PC-3 (cell line): ENCODE results near the gene TRAPPC10. TPM values are rescaled to one million over a fixed set of nuclear protein-coding genes. Genes with fewer than 3 reads are reported as not detected.

Experiments
- ATAC-seq: fragments of 200-7000 bp; cut with Tn5 transposase; 2 replicates; pipeline ENCODE4 v1.9.1; 2020; ENCODE audit warnings: mild to moderate bottlenecking, moderate library complexity
- BruUV-seq: library from RNA; stranded (reverse); fragments of 400-500 nt; replicated peaks from 2 replicates; lab custom pipeline; 2021; lab: Mats Ljungman, UMichigan
- CTCF ChIA-PET: fragments of 300-600 bp; sonication (Branson Sonifier 250); formaldehyde crosslinking; loops from one replicate; lab custom pipeline; 2022; ENCODE audit warnings: antibody characterized with exemption; lab: Charles Lee
- POLR2A ChIA-PET: fragments of 300-600 bp; sonication (Branson Sonifier 250); formaldehyde crosslinking; loops from one replicate; lab custom pipeline; 2022; ENCODE audit warnings: antibody characterized with exemption; ENCODE audit not compliant: unreplicated experiment; lab: Charles Lee
- DNase-seq: peaks from one replicate; pipeline ENCODE4 v3.0.0-alpha.2; 2015
- H2AFZ ChIP-seq: fragments of 300-600 bp; sonication (generic); 2 replicates; pipeline ENCODE4 v1.6.0; 2016; ENCODE audit warnings: antibody characterized with exemption, low read length
- H3F3A ChIP-seq: fragments of 300-600 bp; sonication (generic); one replicate; pipeline ENCODE4 v1.6.0; 2017; ENCODE audit warnings: antibody characterized with exemption, low read length, control low read depth, mild to moderate bottlenecking; ENCODE audit not compliant: unreplicated experiment
- H3K27ac ChIP-seq: fragments of 300-600 bp; sonication (generic); 2 replicates; pipeline ENCODE4 v1.5.1; 2016; ENCODE audit warnings: mild to moderate bottlenecking, low read length
- H3K27me3 ChIP-seq: fragments of 300-600 bp; sonication (generic); 2 replicates; pipeline ENCODE4 v1.6.1; 2016; ENCODE audit warnings: low read length, mixed read lengths
- H3K36me3 ChIP-seq: fragments of 300-600 bp; sonication (generic); 2 replicates; pipeline ENCODE4 v1.6.1; 2016; ENCODE audit warnings: low read depth, mixed run types, low read length, mixed read lengths
- H3K4me1 ChIP-seq: fragments of 300-600 bp; sonication (generic); 2 replicates; pipeline ENCODE4 v1.5.1; 2016; ENCODE audit warnings: low read length; ENCODE audit not compliant: insufficient read depth
- H3K4me2 ChIP-seq: fragments of 300-600 bp; sonication (generic); 2 replicates; pipeline ENCODE4 v1.6.0; 2016; ENCODE audit warnings: low read length
- H3K4me3 ChIP-seq: fragments of 300-600 bp; sonication (generic); 2 replicates; pipeline ENCODE4 v1.5.1; 2016; ENCODE audit warnings: mild to moderate bottlenecking, low read length, mixed read lengths
- H3K79me2 ChIP-seq: fragments of 300-600 bp; sonication (generic); 2 replicates; pipeline ENCODE4 v1.6.1; 2017; ENCODE audit warnings: low read length, mixed read lengths
- H3K9ac ChIP-seq: fragments of 300-600 bp; sonication (generic); 2 replicates; pipeline ENCODE4 v1.6.0; 2016; ENCODE audit warnings: mild to moderate bottlenecking, low read length
- H3K9me2 ChIP-seq: fragments of 300-600 bp; sonication (generic); replicated peaks from 2 replicates; pipeline ENCODE4 v1.6.1; 2016; ENCODE audit warnings: mixed run types, low read length, mixed read lengths
- H3K9me3 ChIP-seq: fragments of 300-600 bp; sonication (generic); 2 replicates; pipeline ENCODE4 v1.6.1; 2016; ENCODE audit warnings: low read length, mixed read lengths
- H4K20me1 ChIP-seq: fragments of 300-600 bp; sonication (generic); 2 replicates; pipeline ENCODE4 v1.6.1; 2016; ENCODE audit warnings: low read length, mixed read lengths
- CTCF ChIP-seq: fragments of 300-600 bp; sonication (generic); conservative IDR thresholded peaks from 2 replicates; pipeline ENCODE4 v1.5.1; 2017; ENCODE audit warnings: antibody characterized with exemption, low read depth, mild to moderate bottlenecking, low read length
- EZH2 ChIP-seq: fragments of 300-600 bp; sonication (generic); IDR thresholded peaks from one replicate; pipeline ENCODE4 v1.6.1; 2017; ENCODE audit warnings: antibody characterized with exemption, mild to moderate bottlenecking, low read length; ENCODE audit not compliant: unreplicated experiment
- EZH2phosphoT487 ChIP-seq: fragments of 300-600 bp; sonication (generic); IDR thresholded peaks from 2 replicates; pipeline ENCODE4 v1.6.1; 2018; ENCODE audit warnings: mild to moderate bottlenecking, antibody characterized with exemption, low read length, borderline replicate concordance
- intact Hi-C: fragments of 100-400 bp; cut with micrococcal nuclease; formaldehyde crosslinking; loops from 2 replicates; pipeline ENCODE4 v1.9.0; 2023
- total RNA-seq: library from RNA; depleted of rRNA; stranded (reverse); fragments of >200 nt; gene quantifications from 2 replicates; pipeline ENCODE4 v1.2.3, GENCODE V29; 2014

Gene TRAPPC10
- total RNA-seq, 1 experiment from 2014 or later: 31.4 TPM

DNA sequence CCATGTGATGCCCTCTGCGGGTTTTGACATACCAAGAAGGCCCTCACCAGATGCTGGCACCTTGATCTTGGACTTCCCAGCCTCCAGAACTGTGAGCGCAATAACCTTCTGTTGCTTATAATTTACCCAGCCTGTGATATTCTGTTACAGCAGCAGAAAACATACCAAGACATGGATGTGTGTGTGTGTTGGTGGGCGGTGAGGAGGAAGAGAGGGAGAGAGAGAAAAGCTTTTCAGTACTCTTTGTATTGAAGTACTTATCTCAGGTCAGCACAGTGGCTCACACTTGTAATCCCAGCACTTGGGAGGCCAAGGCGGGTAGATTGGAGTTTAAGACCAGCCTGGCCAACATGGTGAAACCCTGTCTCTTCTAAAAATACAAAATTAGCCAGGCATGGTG is 23.1 kb downstream of the TRAPPC10 start:
- POLR2A ChIA-PET: no interaction called here

DNA sequence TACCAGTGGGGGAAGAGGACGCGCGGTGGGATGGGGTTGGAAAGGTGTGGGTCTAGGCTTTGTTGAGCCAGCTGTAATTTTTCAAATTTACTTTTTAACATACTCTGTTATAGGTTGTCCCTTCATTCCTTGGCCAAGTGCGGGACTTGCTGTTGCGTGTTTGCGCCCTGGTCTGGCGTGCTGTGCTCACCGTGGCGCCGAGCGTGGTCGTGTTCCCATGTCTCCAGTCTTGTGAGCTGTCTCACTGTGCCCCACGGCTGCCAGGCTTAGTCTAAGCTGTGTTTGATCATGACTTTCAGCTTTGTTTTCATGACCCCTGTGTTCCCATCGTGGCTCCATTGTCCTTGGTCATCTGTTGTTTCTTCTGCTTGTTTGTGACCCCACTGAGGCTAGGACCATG is 26.0 kb downstream of the TRAPPC10 start:
- no peak overlapping the region for H3K9ac ChIP-seq
- CTCF ChIA-PET: no interaction called here
- intact Hi-C loops: no loop called here
- no peaks in the 10 kb centered on the region for H3K9me2 ChIP-seq
- DNase-seq (no peak), ATAC-seq (no peak)
- H2AFZ ChIP-seq: no peak overlapping the region
- no peaks in the 10 kb centered on the region for H3K9me3 ChIP-seq
- POLR2A ChIA-PET: no interaction called here
- no peaks in the 10 kb centered on the region for H3F3A ChIP-seq
- BruUV-seq: no TSS peak
- no peaks in the 10 kb centered on the region for H3K27me3 ChIP-seq
- peaks cover 25% of the 10 kb centered on the region for H3K36me3 ChIP-seq
- H3K4me2 ChIP-seq: no peak overlapping the region
- peaks cover 11% of the 10 kb centered on the region; the same call in 1 of the 2 replicates for H3K79me2 ChIP-seq
- no peak overlapping the region for H3K27ac ChIP-seq
- no peaks in the 10 kb centered on the region for H4K20me1 ChIP-seq
- no peaks in the 10 kb centered on the region for H3K4me1 ChIP-seq
- H3K4me3 ChIP-seq: no peak overlapping the region
- TF ChIP-seq EZH2 (no peak), EZH2phosphoT487 (no peak), CTCF (no peak)

More for the DNA sequence above, 23.1 kb downstream of the TRAPPC10 start:
- Histone ChIP-seq H3K9me3 (no peaks in the 10 kb centered on the region), H2AFZ (no peak overlapping the region), H3K4me3 (no peak overlapping the region), H3K4me2 (no peak overlapping the region), H3K27ac (no peak overlapping the region), H3K79me2 (peaks cover 19% of the 10 kb centered on the region), H3F3A (no peaks in the 10 kb centered on the region), H4K20me1 (no peaks in the 10 kb centered on the region), H3K9ac (no peak overlapping the region), H3K9me2 (no peaks in the 10 kb centered on the region), H3K4me1 (no peaks in the 10 kb centered on the region), H3K36me3 (peaks cover 29% of the 10 kb centered on the region), H3K27me3 (no peaks in the 10 kb centered on the region)
- CTCF ChIA-PET: no interaction called here
- DNase-seq (no peak), ATAC-seq (no peak)
- intact Hi-C loops: no loop called here
- no TSS peak for BruUV-seq
- TF ChIP-seq EZH2phosphoT487 (no peak), EZH2 (no peak), CTCF (no peak)

GRCh38 chr21:44039828-44040227 is 27.7 kb downstream of the TRAPPC10 start:
- Histone ChIP-seq H3K79me2 (peaks cover 11% of the 10 kb centered on the region; the same call in 1 of the 2 replicates), H3K27me3 (no peaks in the 10 kb centered on the region)
- TF ChIP-seq EZH2phosphoT487: no peak
- TF ChIP-seq CTCF: no peak
- TF ChIP-seq EZH2: no peak

More at GRCh38 chr21:44039828-44040227, 27.7 kb downstream of the TRAPPC10 start:
- H3K27ac ChIP-seq: no peak overlapping the region
- ATAC-seq: no peak
- peaks cover 16% of the 10 kb centered on the region for H3K36me3 ChIP-seq
- H3K4me2 ChIP-seq: no peak overlapping the region
- ChIA-PET CTCF (no interaction called here), POLR2A (no interaction called here)
- H3K9me3 ChIP-seq: no peaks in the 10 kb centered on the region
- H3K4me1 ChIP-seq: no peaks in the 10 kb centered on the region
- no peak overlapping the region for H3K9ac ChIP-seq
- no peak overlapping the region for H2AFZ ChIP-seq
- BruUV-seq: no TSS peak
- no peak for DNase-seq
- H3K9me2 ChIP-seq: no peaks in the 10 kb centered on the region
- intact Hi-C loops: no loop called here
- H3F3A ChIP-seq: no peaks in the 10 kb centered on the region
- no peaks in the 10 kb centered on the region for H4K20me1 ChIP-seq
- H3K4me3 ChIP-seq: no peak overlapping the region
